IPS-18a (cell line): ENCODE measurements around the gene PPFIA4.
"Not testable (repeated sequence)": the region's sequence is repeated elsewhere in the genome, so short reads cannot be mapped to it uniquely, and the experiment has no call there.

Source experiments
- H3K27ac ChIP-seq: one replicate; pipeline ENCODE4 v1.5.1; 2013; ENCODE audit warnings: low read length
- H3K27me3 ChIP-seq: one replicate; pipeline ENCODE4 v1.6.1; 2013; ENCODE audit warnings: mild to moderate bottlenecking, low read length; ENCODE audit not compliant: control insufficient read depth, insufficient read depth
- H3K36me3 ChIP-seq: one replicate; pipeline ENCODE4 v1.6.1; 2013; ENCODE audit warnings: low read depth, low read length; ENCODE audit not compliant: control insufficient read depth
- H3K4me1 ChIP-seq: one replicate; pipeline ENCODE4 v1.6.1; 2013; ENCODE audit warnings: low read depth, low read length; ENCODE audit not compliant: control insufficient read depth
- H3K4me3 ChIP-seq: one replicate; pipeline ENCODE4 v1.5.1; 2013; ENCODE audit warnings: low read length
- H3K9ac ChIP-seq: one replicate; pipeline ENCODE4 v1.6.1; 2013; ENCODE audit warnings: mild to moderate bottlenecking, low read length, moderate library complexity
- H3K9me3 ChIP-seq: one replicate; pipeline ENCODE4 v1.6.1; 2013; ENCODE audit warnings: low read depth, low read length; ENCODE audit not compliant: control insufficient read depth

Gene PPFIA4

GRCh38 chr1:202998836-202999750 is 27.2 kb upstream of the PPFIA4 start:
- Histone ChIP-seq H3K27ac (no peak overlapping the region), H3K9me3 (no peaks in the 10 kb centered on the region), H3K27me3 (no peaks in the 10 kb centered on the region), H3K36me3 (no peaks in the 10 kb centered on the region), H3K4me3 (no peak overlapping the region), H3K4me1 (no peaks in the 10 kb centered on the region), H3K9ac (no peak overlapping the region)

- no peak overlapping the region for H3K4me3 ChIP-seq
- no peaks in the 10 kb centered on the region for H3K4me1 ChIP-seq
- no peak overlapping the region for H3K9ac ChIP-seq
- no peak overlapping the region for H3K27ac ChIP-seq
- H3K27me3 ChIP-seq: no peaks in the 10 kb centered on the region
- no peaks in the 10 kb centered on the region for H3K9me3 ChIP-seq
- no peaks in the 10 kb centered on the region for H3K36me3 ChIP-seq
Observed at GRCh38 chr1:203000217-203000944, 25.9 kb upstream of the PPFIA4 start.

- Histone ChIP-seq H3K4me1 (peaks cover 4% of the 10 kb centered on the region), H3K9me3 (no peaks in the 10 kb centered on the region), H3K4me3 (no peak overlapping the region), H3K36me3 (no peaks in the 10 kb centered on the region), H3K9ac (no peak overlapping the region), H3K27ac (no peak overlapping the region), H3K27me3 (no peaks in the 10 kb centered on the region)
Observed at GRCh38 chr1:203001986-203002385, 24.3 kb upstream of the PPFIA4 start.

GRCh38 chr1:203002951-203003350 is 23.3 kb upstream of the PPFIA4 start:
- H3K4me3 ChIP-seq: no peak overlapping the region
- no peaks in the 10 kb centered on the region for H3K9me3 ChIP-seq
- no peaks in the 10 kb centered on the region for H3K27me3 ChIP-seq
- no peaks in the 10 kb centered on the region for H3K36me3 ChIP-seq
- H3K27ac ChIP-seq: no peak overlapping the region
- peaks cover 4% of the 10 kb centered on the region for H3K4me1 ChIP-seq
- no peak overlapping the region for H3K9ac ChIP-seq

GRCh38 chr1:203005395-203006142 is 20.7 kb upstream of the PPFIA4 start:
- Histone ChIP-seq H3K36me3 (peaks cover 15% of the 10 kb centered on the region), H3K27ac (peak overlapping the region; percentile 92), H3K9ac (peak overlapping the region; percentile 90), H3K4me3 (peak overlapping the region; percentile 81)
- not testable (repeated sequence) for H3K27me3 ChIP-seq, H3K9me3 ChIP-seq, H3K4me1 ChIP-seq

- H3K27me3 ChIP-seq: no peaks in the 10 kb centered on the region
- H3K9me3 ChIP-seq: no peaks in the 10 kb centered on the region
- H3K4me1 ChIP-seq: peaks cover 4% of the 10 kb centered on the region
- peak within 1 kb of the TSS; percentile 95 for H3K27ac ChIP-seq
- peak within 1 kb of the TSS; percentile 81 for H3K4me3 ChIP-seq
- H3K9ac ChIP-seq: peak within 1 kb of the TSS; percentile 90
- peaks cover 30% of the 10 kb centered on the region for H3K36me3 ChIP-seq
Observed at GRCh38 chr1:203006948-203007871, 19.1 kb upstream of the PPFIA4 start, which contains the start of gene TMEM183A. Gene TMEM183A (plus strand): TSS chr1:203007374. CDS start chr1:203007466, 92 bp downstream.

- Histone ChIP-seq H3K9ac (no peak overlapping the region), H3K27ac (no peak overlapping the region), H3K9me3 (no peaks in the 10 kb centered on the region), H3K27me3 (no peaks in the 10 kb centered on the region), H3K4me1 (peaks cover 4% of the 10 kb centered on the region), H3K36me3 (peaks cover 44% of the 10 kb centered on the region), H3K4me3 (no peak overlapping the region)
Observed at GRCh38 chr1:203009185-203009584, 17.1 kb upstream of the PPFIA4 start.

GRCh38 chr1:203011582-203011981 is 14.7 kb upstream of the PPFIA4 start:
- Histone ChIP-seq H3K9me3 (no peaks in the 10 kb centered on the region), H3K27ac (no peak overlapping the region), H3K36me3 (peaks cover 67% of the 10 kb centered on the region), H3K4me3 (no peak overlapping the region), H3K9ac (no peak overlapping the region), H3K4me1 (no peaks in the 10 kb centered on the region), H3K27me3 (no peaks in the 10 kb centered on the region)

- peaks cover 92% of the 10 kb centered on the region for H3K36me3 ChIP-seq
- no peaks in the 10 kb centered on the region for H3K9me3 ChIP-seq
- no peaks in the 10 kb centered on the region for H3K27me3 ChIP-seq
- no peak overlapping the region for H3K27ac ChIP-seq
- no peak overlapping the region for H3K9ac ChIP-seq
- no peak overlapping the region for H3K4me3 ChIP-seq
- no peaks in the 10 kb centered on the region for H3K4me1 ChIP-seq
Observed at GRCh38 chr1:203017061-203017460, 9.2 kb upstream of the PPFIA4 start.

- no peaks in the 10 kb centered on the region for H3K9me3 ChIP-seq
- H3K27me3 ChIP-seq: no peaks in the 10 kb centered on the region
- no peak overlapping the region for H3K4me3 ChIP-seq
- no peak overlapping the region for H3K9ac ChIP-seq
- no peak overlapping the region for H3K27ac ChIP-seq
- no peaks in the 10 kb centered on the region for H3K4me1 ChIP-seq
- H3K36me3 ChIP-seq: peaks cover 90% of the 10 kb centered on the region
Observed at GRCh38 chr1:203017692-203018091, 8.6 kb upstream of the PPFIA4 start.
